Measurements from ENCODE around the gene CCL19.
"Not testable (repeated sequence)": the region's sequence is repeated elsewhere in the genome, so short reads cannot be mapped to it uniquely, and the experiment has no call there.

GRCh38 chr9:34719769-34720025 lies 28.6 kb upstream of the CCL19 start:
- TF ChIP-seq CTCF (IDR thresholded peaks at IDR 0.05 in 2 of 3, conservative IDR thresholded peaks at IDR 0.05 in 1 of 3; ENCODE audit: borderline replicate concordance in 1 of 3, insufficient read depth in 1 of 3, low read depth in 2 of 3, low read length in 2 of 3); POLR2A (IDR thresholded peaks at IDR 0.05; ENCODE audit: borderline replicate concordance, extremely low read depth, insufficient read depth, insufficient read length); ZNF274 (IDR thresholded peaks at IDR 0.05; ENCODE audit: low read depth, low read length); EZH2 (IDR thresholded peaks at IDR 0.05); EZH2phosphoT487 (IDR thresholded peaks at IDR 0.05; ENCODE audit: borderline replicate concordance); SIN3A (IDR thresholded peaks at IDR 0.05; ENCODE audit: low read depth); POLR2AphosphoS5 (IDR thresholded peaks at IDR 0.05; ENCODE audit: low read depth, low read length); RAD21 (IDR thresholded peaks at IDR 0.05; ENCODE audit: low read depth); SP1 (IDR thresholded peaks at IDR 0.05; ENCODE audit: low read depth); YY1 (IDR thresholded peaks at IDR 0.05; ENCODE audit: extremely low read depth, insufficient replicate concordance, low read depth, low read length); TCF7L2 (IDR thresholded peaks at IDR 0.05; ENCODE audit: borderline replicate concordance, extremely low read depth, insufficient read depth, insufficient read length); MAX (IDR thresholded peaks at IDR 0.05); ZBTB33 (IDR thresholded peaks at IDR 0.05; ENCODE audit: extremely low read depth, insufficient replicate concordance, low read length): not testable (repeated sequence)

Measured in HCT116 (cell line).